OCI-LY7 (cell line): ENCODE data around the gene FOXN4. TPM values are rescaled to one million over a fixed set of nuclear protein-coding genes. Genes with fewer than 3 reads are reported as not detected.

Experiments
- BruUV-seq: library from RNA; stranded (reverse); fragments of 400-500 nt; replicated peaks from 2 replicates; lab custom pipeline; 2021; lab: Mats Ljungman, UMichigan
- CTCF ChIA-PET: fragments of 300-600 bp; sonication (Branson Sonifier 250); formaldehyde crosslinking; loops from one replicate; lab custom pipeline; 2022; ENCODE audit warnings: antibody characterized with exemption; ENCODE audit not compliant: unreplicated experiment; lab: Charles Lee
- POLR2A ChIA-PET: fragments of 300-600 bp; sonication (Branson Sonifier 250); formaldehyde crosslinking; loops from one replicate; lab custom pipeline; 2022; ENCODE audit warnings: antibody characterized with exemption; lab: Charles Lee
- DNase-seq: peaks from one replicate; pipeline ENCODE4 v3.0.0-alpha.2; 2015; ENCODE audit warnings: low spot score
- H2AFZ ChIP-seq: fragments of 200-600 bp; sonication (generic), shearing (Covaris generic); 2 replicates; pipeline ENCODE4 v1.6.1; 2014; ENCODE audit warnings: mild to moderate bottlenecking, antibody characterized with exemption, low read length, moderate library complexity
- H3K27ac ChIP-seq: fragments of 200-600 bp; sonication (generic); 2 replicates; pipeline ENCODE4 v1.5.1; 2014; ENCODE audit warnings: mixed run types, low read depth, mild to moderate bottlenecking, moderate library complexity, low read length, inconsistent platforms; ENCODE audit not compliant: poor library complexity, severe bottlenecking
- H3K36me3 ChIP-seq: fragments of 200-600 bp; sonication (generic); 2 replicates; pipeline ENCODE4 v1.6.1; 2014; ENCODE audit warnings: mild to moderate bottlenecking, antibody characterized with exemption, low read length, moderate library complexity, mixed read lengths; ENCODE audit not compliant: insufficient read depth
- H3K4me1 ChIP-seq: fragments of 200-600 bp; sonication (generic); 2 replicates; pipeline ENCODE4 v1.5.1; 2014; ENCODE audit warnings: mild to moderate bottlenecking, low read length; ENCODE audit not compliant: insufficient read depth, poor library complexity, severe bottlenecking
- H3K4me2 ChIP-seq: fragments of 200-600 bp; sonication (generic); 2 replicates; pipeline ENCODE4 v1.6.1; 2014; ENCODE audit warnings: mild to moderate bottlenecking, low read length
- H3K4me3 ChIP-seq: fragments of 200-600 bp; sonication (generic); 2 replicates; pipeline ENCODE4 v1.5.1; 2014; ENCODE audit warnings: mild to moderate bottlenecking, low read depth, low read length; ENCODE audit not compliant: poor library complexity, severe bottlenecking
- H3K79me2 ChIP-seq: fragments of 200-600 bp; sonication (generic); 2 replicates; pipeline ENCODE4 v1.6.1; 2016; ENCODE audit warnings: low read depth, mild to moderate bottlenecking, low read length, moderate library complexity, mixed read lengths; ENCODE audit not compliant: insufficient read depth
- H3K9me2 ChIP-seq: fragments of 200-600 bp; sonication (generic); 2 replicates; pipeline ENCODE4 v1.6.1; 2016; ENCODE audit warnings: mild to moderate bottlenecking, low read length, mixed read lengths; ENCODE audit not compliant: insufficient read depth
- H3K9me3 ChIP-seq: fragments of 200-600 bp; sonication (generic); 2 replicates; pipeline ENCODE4 v1.6.1; 2014; ENCODE audit warnings: mild to moderate bottlenecking, mixed run types, low read length, mixed read lengths
- H4K20me1 ChIP-seq: fragments of 200-600 bp; sonication (generic); 2 replicates; pipeline ENCODE4 v1.6.1; 2014; ENCODE audit warnings: mild to moderate bottlenecking, antibody characterized with exemption, low read length, moderate library complexity, mixed read lengths; ENCODE audit not compliant: insufficient read depth
- EZH2phosphoT487 ChIP-seq: fragments of 200-600 bp; sonication (generic); IDR thresholded peaks from 2 replicates; pipeline ENCODE4 v1.6.1; 2018; ENCODE audit warnings: low read depth, borderline replicate concordance, mild to moderate bottlenecking, mixed run types, antibody characterized with exemption, low read length, moderate library complexity, mixed read lengths
- intact Hi-C: fragments of 100-400 bp; cut with micrococcal nuclease; formaldehyde crosslinking; loops from one replicate; pipeline ENCODE4 v1.10.0; 2022; ENCODE audit not compliant: unreplicated experiment
- total RNA-seq, 2 experiments: library from RNA; depleted of rRNA in 1 of 2; stranded (reverse); fragments of >200 nt in 1 of 2; shearing (Covaris generic) in 1 of 2; gene quantifications; 2 replicates each; pipeline ENCODE4 v1.2.3, GENCODE V29; 2014 to 2022
- TF ChIP-seq, protein P1 (sequence below): fragments of 200-600 bp; sonication (generic); conservative IDR thresholded peaks from 2 replicates; pipeline ENCODE4 v1.5.1; 2014; ENCODE audit warnings: mild to moderate bottlenecking, antibody characterized with exemption, low read length, moderate library complexity, mixed read lengths

The FOXN4 gene
- total RNA-seq, 2 experiments from 2014 or later, result 2.7 to 4.5 TPM

DNA sequence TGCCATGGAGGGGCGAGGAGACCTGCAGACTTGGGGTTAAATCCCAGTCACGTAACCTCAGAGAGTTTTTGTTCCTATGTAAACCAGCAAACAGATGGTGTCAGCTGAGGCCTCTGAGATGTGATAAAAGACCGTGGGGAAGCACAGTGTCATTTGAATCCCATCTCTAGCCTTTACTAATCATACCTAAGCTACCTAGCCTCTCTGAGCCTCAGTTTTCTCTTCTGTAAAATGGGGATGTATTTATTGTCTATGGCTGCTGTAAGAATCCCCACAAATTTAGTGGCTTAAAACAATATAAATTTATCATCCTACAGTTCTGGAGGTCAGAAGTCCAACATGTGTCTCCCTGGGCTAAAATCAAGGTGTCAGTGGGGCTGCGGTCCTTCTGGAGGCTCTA, 33.9 kb downstream of the FOXN4 start:
- Histone ChIP-seq H3K4me2 (no peak overlapping the region), H2AFZ (no peak overlapping the region), H3K79me2 (no peaks in the 10 kb centered on the region), H3K4me1 (peaks cover 7% of the 10 kb centered on the region), H3K36me3 (no peaks in the 10 kb centered on the region), H3K27ac (no peak overlapping the region), H3K4me3 (no peak overlapping the region), H4K20me1 (no peaks in the 10 kb centered on the region), H3K9me3 (no peaks in the 10 kb centered on the region), H3K9me2 (no peaks in the 10 kb centered on the region)
- TF ChIP-seq EZH2phosphoT487, result no peak
- TF ChIP-seq, protein P1, sequence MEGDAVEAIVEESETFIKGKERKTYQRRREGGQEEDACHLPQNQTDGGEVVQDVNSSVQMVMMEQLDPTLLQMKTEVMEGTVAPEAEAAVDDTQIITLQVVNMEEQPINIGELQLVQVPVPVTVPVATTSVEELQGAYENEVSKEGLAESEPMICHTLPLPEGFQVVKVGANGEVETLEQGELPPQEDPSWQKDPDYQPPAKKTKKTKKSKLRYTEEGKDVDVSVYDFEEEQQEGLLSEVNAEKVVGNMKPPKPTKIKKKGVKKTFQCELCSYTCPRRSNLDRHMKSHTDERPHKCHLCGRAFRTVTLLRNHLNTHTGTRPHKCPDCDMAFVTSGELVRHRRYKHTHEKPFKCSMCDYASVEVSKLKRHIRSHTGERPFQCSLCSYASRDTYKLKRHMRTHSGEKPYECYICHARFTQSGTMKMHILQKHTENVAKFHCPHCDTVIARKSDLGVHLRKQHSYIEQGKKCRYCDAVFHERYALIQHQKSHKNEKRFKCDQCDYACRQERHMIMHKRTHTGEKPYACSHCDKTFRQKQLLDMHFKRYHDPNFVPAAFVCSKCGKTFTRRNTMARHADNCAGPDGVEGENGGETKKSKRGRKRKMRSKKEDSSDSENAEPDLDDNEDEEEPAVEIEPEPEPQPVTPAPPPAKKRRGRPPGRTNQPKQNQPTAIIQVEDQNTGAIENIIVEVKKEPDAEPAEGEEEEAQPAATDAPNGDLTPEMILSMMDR, result no peak
- BruUV-seq, result no TSS peak
- ChIA-PET POLR2A (interaction anchor here (0.6 kb wide), 1 partner anchor 115 kb away, joined by 4 read pairs; no protein-coding TSS in a partner anchor), CTCF (no interaction called here)
- DNase-seq, result no peak
- intact Hi-C loops, result no loop called here

DNA sequence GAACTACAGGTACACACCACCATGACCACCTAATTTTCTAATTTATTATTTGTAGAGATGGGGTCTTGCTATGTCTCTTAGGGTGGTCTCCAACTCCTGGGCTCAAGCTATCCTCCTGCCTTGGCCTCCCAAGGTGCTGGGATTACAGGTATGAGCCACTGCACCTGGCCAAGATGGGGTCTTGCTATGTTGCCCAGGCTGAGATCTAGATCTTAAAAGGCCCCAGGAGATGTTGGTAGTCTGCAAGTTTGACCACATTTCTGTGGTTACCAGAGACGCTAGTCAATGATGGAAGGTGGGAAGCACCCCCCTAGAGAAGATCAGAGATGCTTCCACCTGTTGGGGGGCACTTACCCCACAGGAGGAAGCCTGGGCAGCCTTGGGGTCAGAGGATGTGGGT, 34.7 kb downstream of the FOXN4 start:
- Histone ChIP-seq H3K36me3 (no peaks in the 10 kb centered on the region), H3K4me1 (peaks cover 7% of the 10 kb centered on the region), H3K4me2 (no peak overlapping the region), H4K20me1 (no peaks in the 10 kb centered on the region), H3K27ac (no peak overlapping the region), H3K9me2 (no peaks in the 10 kb centered on the region), H3K9me3 (no peaks in the 10 kb centered on the region), H3K79me2 (no peaks in the 10 kb centered on the region), H3K4me3 (no peak overlapping the region), H2AFZ (no peak overlapping the region)
- TF ChIP-seq, protein P1, result no peak
- no peak for TF ChIP-seq EZH2phosphoT487
- ChIA-PET POLR2A (no interaction called here), CTCF (no interaction called here)
- no TSS peak for BruUV-seq
- DNase-seq, result no peak
- intact Hi-C loops, result no loop called here

DNA sequence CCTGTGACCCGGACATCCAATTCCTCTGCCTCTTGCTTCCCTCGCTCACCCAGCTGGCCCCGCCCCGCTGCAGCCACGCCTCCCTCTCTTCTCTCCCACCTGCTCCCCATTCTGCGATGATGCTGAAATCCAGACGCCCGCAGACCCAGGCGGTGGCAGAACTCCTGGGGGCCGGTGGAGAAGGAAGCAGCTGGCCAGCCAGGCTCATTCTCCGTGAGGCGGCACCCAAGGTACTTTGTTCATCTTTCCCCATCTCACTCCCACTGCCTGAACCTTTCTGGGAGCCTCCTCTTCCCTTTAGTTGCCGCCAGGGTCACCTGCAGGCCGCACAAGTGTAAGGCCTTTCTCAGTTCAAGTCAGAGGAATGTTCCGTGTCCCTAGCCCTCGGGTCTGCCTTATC, 35.7 kb downstream of the FOXN4 start:
- TF ChIP-seq, protein P1, result no peak
- TF ChIP-seq EZH2phosphoT487, result no peak

More for the DNA sequence above, 35.7 kb downstream of the FOXN4 start:
- H3K4me2 ChIP-seq, result no peak overlapping the region
- no peaks in the 10 kb centered on the region for H3K79me2 ChIP-seq
- BruUV-seq, result no TSS peak
- POLR2A ChIA-PET, result interaction anchor here (0.7 kb wide), 1 partner anchor 1000 kb away, joined by 3 read pairs; no protein-coding TSS in a partner anchor
- CTCF ChIA-PET, result no interaction called here
- no peak for DNase-seq
- H3K4me1 ChIP-seq, result peaks cover 7% of the 10 kb centered on the region
- no peaks in the 10 kb centered on the region for H3K36me3 ChIP-seq
- no peaks in the 10 kb centered on the region for H4K20me1 ChIP-seq
- no peak overlapping the region for H3K4me3 ChIP-seq
- no peak overlapping the region for H2AFZ ChIP-seq
- H3K9me3 ChIP-seq, result no peaks in the 10 kb centered on the region
- H3K9me2 ChIP-seq, result no peaks in the 10 kb centered on the region
- intact Hi-C loops, result no loop called here
- H3K27ac ChIP-seq, result no peak overlapping the region
